Eye (tissue), 1 donor: Measurements from ENCODE around the gene KCTD18.
A peak's percentile ranks its signal among the peaks of the same experiment; 100 is the strongest.

Experiments
- DNase-seq: peaks from one replicate; pipeline ENCODE4 v3.0.0-alpha.2; 2015

Gene KCTD18

GRCh38 chr2:200509612-200510433 is at the start of gene KCTD18:
Gene KCTD18, minus strand, starts transcription at chr2:200510068. Its CDS starts 3,052 bp downstream, at chr2:200507016.
- peak; percentile 94 for DNase-seq

DNA sequence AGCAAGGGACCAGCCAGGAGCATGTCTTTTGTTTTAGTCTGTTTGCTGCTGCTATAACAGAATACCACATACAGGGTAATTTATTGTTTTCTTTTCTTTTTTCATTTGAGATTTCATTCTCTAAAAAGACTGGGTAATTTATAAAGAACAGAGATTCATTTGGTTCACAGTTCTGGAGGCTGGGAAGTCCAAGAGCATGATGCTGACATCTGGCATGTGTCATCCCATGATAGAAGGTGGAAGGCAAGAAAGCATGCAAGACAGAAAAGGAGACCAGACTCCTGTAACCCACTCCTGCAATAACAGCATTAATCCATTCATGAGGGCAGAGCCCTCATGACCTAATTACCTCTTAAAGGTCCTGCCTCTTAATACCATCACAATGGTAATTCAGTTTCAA is 30.9 kb upstream of the KCTD18 start:
- no peak for DNase-seq

GRCh38 chr2:200538139-200538538 is 28.3 kb upstream of the KCTD18 start:
- DNase-seq = no peak

- DNase-seq = no peak
Measured at GRCh38 chr2:200534572-200534971, 24.7 kb upstream of the KCTD18 start.

DNA sequence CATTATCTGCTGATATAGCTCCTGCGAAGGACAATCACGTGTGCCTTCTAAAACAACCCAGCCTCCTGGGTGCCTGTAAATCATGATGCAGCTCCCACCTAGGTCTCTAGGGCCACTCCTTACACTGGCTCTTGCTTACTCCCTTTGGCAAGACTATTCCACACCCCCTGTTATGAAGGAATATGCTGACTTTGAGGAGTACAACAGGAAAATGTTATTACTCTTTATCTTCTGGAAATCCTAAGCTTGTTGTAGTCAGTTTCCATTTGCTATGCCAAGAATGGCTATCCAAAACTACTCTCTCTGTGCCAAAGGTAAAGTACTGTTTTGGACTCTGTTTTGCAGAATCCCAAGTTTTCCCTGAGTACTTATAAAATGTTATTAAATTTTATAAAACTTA is 23.9 kb upstream of the KCTD18 start:
- DNase-seq = no peak

DNA sequence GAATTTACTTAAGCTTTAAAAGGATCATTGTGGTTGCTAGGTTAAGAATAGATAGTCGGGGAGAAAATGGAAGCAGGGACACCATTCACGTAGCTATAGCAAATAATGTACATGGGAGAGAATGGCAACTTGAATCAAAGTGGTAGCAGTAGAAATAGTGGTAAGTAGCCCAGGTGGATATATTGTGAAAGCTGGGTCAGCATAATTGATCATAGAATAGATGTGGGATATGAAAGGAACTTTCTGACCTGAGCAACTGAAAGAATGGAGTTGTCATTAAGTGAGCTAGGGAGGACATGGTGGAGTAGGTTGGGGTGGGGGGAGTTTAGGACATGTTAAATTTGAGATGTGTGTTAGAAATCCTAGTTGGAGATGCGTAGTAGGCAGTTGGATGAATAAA is 18.4 kb upstream of the KCTD18 start:
- no peak for DNase-seq

DNA sequence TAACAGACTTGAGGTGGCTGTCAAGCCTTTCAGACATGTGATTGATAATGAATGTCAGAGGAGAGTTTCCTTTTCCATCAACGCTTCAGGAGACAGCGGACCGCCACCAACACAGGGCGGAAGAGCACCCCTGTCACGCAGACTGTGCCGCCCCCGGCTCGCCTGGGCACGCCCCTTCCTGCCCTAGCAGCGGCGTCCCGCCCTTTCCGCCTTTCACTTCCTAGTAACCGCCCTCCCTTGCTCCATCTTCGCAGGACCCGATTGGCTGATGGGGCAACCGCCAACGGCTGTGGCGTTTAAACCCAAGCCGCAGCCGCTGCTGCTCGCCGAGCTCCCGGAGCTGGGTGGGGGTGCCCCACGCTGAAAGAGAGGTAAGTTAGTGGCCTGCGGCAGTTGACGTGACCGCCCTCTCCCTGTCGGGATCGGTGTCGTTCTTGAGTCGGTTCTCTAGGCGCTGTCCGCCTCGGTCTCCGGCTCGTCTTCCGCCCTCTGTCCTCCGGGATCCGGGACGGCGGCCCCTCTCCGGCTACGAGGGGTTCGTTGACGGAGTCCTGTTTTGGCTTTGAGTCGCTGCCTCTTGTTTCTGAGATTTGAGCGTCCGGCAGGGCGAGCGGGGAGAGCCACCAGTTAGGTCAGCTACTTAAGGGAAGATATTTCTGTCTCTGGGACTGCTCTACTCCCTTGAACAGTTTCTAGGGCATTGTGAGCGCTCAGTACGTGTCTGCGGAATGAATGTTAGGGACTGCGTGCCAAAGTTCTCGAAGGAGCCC is 16.2 kb upstream of the KCTD18 start, which contains the start of gene SGO2:
Gene SGO2 (plus strand): TSS at position 326 of the 770 bp plus-strand sequence. CDS start 6,769 bp downstream, outside the sequence.
- DNase-seq = peak; percentile 98

- DNase-seq = no peak
Measured at GRCh38 chr2:200525551-200525881, 15.6 kb upstream of the KCTD18 start.

- DNase-seq = no peak
Measured at GRCh38 chr2:200525066-200525465, 15.2 kb upstream of the KCTD18 start.

- no peak for DNase-seq
Measured at GRCh38 chr2:200523604-200524003, 13.7 kb upstream of the KCTD18 start.

DNA sequence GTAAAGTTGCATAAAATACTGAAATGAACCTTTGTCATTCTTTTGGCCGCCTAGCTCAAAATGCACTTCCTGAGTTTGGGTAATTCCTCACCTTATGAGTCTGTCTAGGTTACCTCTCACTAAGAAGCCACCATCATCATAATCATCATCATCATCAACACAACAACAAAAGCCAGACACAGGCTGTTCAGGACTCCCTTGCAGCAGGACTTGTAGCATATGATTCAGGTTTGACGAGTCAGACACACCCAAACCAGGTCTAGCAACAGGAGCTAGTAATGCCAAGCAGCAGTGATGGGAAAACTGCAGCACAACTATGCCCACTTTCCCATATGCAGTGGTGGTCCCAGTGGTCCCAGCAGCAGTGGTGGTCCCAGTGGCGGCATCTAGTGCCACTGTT is 13.3 kb upstream of the KCTD18 start:
- no peak for DNase-seq

DNA sequence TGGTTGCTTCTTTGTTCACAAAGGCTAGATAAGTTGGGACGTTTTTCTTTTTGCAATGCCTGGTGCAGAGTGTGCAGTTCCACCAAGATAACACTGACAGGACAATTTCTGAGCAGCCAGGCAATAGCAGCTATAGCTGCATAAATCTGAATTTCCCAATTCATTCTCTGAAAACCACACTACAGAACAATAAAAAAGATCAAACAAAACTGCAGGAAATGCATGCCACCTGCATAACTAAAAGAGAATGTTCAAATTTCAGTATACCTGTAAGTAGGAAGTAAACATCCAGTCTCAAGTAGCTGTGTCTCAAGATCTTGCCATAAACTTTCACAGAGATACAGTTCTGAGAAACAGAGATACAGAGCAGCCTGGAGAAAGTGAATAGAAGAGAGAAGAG is 5.3 kb upstream of the KCTD18 start:
- DNase-seq = no peak

DNA sequence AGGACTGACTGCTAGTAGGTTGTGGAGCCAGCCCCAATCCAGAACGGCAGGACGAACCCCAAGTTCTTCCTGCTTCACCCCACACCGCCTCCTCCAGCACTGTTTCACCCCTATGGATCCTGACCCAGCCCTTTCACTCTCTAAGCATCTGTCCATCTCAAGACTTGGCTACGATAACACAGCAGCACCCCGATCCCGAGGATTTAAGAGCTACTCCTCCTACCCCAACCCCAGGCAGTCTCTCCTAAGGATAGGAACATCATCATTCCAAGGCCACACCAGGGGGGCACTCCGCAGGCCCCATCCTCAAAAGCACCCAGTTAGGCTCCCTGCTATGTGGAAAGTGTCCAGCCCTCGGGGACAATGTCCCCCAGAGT is 645 bp downstream of the KCTD18 start:
- no peak for DNase-seq

DNA sequence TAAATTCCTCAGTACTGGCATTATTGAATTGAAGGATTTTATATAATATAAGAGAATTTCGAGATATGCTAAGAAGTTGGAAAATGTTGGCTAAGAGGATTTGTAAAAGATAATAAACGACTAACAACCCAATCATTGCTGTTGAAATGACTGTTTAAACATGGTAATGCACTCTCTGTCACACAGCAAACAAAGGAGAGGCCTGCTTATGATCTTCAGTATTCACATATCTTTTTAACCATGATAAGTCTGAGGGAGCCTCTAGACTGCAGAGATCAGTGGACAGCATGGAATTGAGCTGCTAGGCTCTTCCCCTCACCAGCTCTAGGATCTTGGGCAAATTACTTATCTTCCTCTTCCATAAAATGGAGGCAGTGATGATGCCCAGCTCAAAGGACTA is 2.7 kb downstream of the KCTD18 start:
- DNase-seq = no peak

DNA sequence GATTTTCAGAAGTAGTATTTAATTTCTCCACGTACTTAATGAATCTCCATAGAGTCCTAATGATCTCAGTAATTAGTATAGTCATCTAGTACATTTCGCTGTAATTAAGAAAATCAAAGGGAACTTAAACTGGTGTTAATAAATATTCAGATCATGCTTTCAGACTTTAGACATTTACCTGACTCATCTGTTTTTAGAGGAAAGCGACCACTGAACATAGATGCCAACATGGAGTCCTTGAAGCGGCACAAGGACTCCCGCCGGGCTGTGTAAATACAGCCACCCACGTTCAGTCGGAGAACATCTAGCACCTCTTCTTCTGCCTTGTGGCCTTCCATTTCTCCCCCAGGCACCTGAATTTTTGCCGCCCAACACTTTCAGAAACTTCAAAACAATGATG is 3.2 kb downstream of the KCTD18 start:
- DNase-seq = no peak

DNA sequence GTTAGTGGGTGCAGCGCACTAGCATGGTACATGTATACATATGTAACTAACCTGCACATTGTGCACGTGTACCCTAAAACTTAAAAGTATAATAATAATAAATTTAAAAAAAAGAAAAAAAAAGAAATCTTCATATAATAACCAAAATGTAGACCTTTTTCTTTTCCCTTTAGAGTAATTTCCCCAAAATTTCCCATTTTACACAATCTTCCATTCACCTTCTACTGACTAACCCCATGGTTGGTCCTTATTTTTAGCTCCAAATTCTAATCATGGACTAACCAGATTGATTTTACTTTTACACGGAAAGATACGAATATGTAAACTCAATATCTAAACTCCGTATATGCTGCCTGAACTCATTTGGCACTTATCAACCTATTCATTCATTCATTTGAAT is 7.7 kb downstream of the KCTD18 start:
- no peak for DNase-seq

DNA sequence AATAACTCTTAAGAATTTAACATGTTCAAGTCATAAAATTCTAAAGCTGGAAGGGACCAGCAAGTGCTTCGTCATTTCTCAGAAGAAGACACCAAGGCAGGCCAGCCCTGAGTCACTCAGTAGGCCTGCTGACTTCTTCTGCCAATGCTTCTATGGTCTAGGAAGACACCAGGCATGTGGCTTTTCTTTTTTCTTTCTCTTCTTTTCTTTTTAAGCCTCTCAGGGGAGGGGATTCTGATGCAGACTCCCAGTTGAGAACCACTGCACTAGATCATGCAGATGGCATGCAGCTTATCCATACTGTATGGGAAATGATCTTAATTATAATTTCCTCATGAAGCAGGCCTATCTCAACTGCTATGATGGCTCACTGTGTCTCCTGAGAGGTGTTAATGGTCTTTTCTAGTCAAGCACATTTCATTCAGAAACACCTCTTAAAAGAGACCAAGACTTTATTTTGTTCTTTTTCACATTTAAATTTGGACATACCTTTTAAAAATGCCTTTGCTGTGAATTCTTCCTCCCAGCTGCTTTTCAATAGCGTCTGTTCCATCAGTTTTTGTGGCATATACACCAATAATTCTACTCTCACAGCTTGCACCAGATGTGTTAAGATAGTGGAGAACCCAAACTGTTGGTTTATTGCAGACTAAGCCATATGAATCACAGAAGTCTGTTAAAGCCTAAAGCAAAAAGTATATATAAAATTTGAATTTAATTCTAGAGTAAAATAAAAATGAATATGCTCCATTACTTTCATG is 11.3 kb downstream of the KCTD18 start:
- DNase-seq = no peak

- no peak for DNase-seq
Measured at GRCh38 chr2:200496696-200497095, 13.2 kb downstream of the KCTD18 start.

- no peak for DNase-seq
Measured at GRCh38 chr2:200494048-200494447, 15.8 kb downstream of the KCTD18 start.

DNA sequence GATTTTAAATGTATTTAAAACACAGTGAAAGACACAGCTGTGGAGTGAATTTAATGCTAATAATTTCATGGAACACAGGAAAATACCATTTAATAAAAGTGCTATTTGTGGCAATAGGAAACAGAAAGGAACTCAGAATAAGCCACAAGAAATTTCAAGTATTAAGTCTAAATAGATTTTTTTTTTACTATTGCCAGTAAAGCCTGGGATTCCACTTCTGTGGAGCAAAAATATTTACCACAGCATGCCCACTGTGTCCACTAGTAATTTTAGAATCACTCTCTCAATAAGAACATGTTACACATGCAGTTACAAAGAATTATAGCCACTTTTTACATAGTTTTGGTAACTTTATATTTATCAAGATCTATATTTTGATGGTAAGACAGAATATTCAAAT is 17.2 kb downstream of the KCTD18 start:
- DNase-seq = no peak

- no peak for DNase-seq
Measured at GRCh38 chr2:200490001-200490400, 19.9 kb downstream of the KCTD18 start.

DNA sequence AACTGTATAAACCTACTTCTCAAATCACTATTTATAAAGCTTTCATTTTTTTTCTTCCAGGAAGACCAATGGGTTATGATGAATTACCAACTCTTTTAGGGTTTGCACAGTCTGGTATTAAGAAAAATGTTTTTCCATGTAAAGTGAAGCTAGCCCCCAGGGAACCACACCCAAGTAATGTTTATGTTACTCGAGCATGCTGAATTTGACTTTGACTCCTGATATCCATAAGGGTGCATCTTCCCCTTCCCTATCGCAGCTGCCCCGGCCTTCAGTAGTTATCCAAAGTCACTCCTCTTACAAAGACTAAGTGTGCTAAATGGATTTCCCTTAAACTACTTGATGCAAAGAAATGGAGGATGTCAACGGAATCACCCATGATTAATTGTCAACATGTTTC is 21.7 kb downstream of the KCTD18 start:
- DNase-seq = peak; percentile 9

DNA sequence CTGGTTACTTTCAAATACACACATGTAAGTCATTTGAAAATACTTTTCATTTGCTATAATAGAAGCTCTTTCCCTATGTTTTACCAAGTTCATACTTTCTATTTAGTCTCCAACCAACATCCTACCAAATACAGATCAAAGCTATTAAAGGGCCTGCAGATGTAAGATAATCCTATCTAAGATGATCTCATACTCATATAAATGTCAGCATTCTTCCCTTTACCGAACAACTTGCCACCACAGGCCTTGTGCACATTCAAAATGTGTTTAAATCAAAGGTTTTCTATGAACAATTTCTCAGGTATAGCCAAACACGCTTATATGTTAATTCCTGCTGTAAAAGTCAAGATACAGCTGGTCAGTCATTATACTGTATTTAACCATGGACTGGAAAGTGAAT is 23.3 kb downstream of the KCTD18 start:
- peak; percentile 14 for DNase-seq

DNA sequence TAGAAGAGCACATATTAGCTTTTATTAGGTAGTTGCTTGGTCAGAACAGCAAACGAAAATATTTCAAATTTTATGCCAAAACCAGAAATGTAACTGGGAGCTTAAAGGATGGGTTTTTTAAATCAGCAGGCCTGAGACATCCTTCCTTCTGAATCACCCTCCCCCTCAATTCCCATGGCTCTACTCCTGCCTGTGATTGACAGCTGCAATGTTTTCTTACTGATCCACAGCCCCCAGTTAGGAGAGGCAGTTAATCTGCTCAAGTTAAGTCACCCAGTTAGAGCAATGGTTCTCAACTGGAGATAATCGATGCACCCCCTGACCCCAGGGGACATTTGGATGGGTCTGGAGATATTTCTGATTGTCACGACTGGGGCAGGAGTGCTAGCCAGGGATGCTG is 24.9 kb downstream of the KCTD18 start:
- DNase-seq = peak; percentile 43
